ENCODE data around the gene THRAP3. TPM values are rescaled to one million over a fixed set of nuclear protein-coding genes. Genes with fewer than 3 reads are reported as not detected.

Gene THRAP3
- total and polyA plus RNA-seq, 4 experiments from 2014 or later, result 58.5 to 130 (median 113) TPM

Other genes with a start within 250 kb of the THRAP3 start
- gene TEKT2, start 140.3 kb upstream of the THRAP3 start, total RNA-seq, result not detected
- not detected for gene TEKT2, start 140.3 kb upstream of the THRAP3 start, polyA plus RNA-seq
- gene ADPRS, start 135.6 kb upstream of the THRAP3 start, total RNA-seq, result 10 to 100 TPM; 26.7 to 28.6 TPM
- gene ADPRS, start 135.6 kb upstream of the THRAP3 start, polyA plus RNA-seq, result 10 to 100 TPM; 25.7 to 31.5 TPM
- under 1 TPM; 0.25 to 0.26 TPM for gene COL8A2, start 99.2 kb upstream of the THRAP3 start, total RNA-seq
- not detected for gene COL8A2, start 99.2 kb upstream of the THRAP3 start, polyA plus RNA-seq
- gene TRAPPC3, start 75.0 kb upstream of the THRAP3 start, total RNA-seq, result 10 to 100 TPM; 51.8 to 56.4 TPM
- 100 to 1,000 TPM; 107 to 190 TPM for gene TRAPPC3, start 75.0 kb upstream of the THRAP3 start, polyA plus RNA-seq
- 100 to 1,000 TPM; 221 to 222 TPM for gene MAP7D1, start 68.3 kb upstream of the THRAP3 start, total RNA-seq
- gene MAP7D1, start 68.3 kb upstream of the THRAP3 start, polyA plus RNA-seq, result 10 to 100 TPM in 1 of 2 donors, 1 to 10 TPM in 1; 4.1 to 68.3 TPM
- gene SH3D21, start 81.9 kb downstream of the THRAP3 start, total RNA-seq, result 1 to 10 TPM; 3.2 to 3.3 TPM
- not detected for gene SH3D21, start 81.9 kb downstream of the THRAP3 start, polyA plus RNA-seq
- gene EVA1B, start 99.2 kb downstream of the THRAP3 start, total RNA-seq, result 1 to 10 TPM; 6.3 to 7.3 TPM
- 1 to 10 TPM; 5.2 to 8.1 TPM for gene EVA1B, start 99.2 kb downstream of the THRAP3 start, polyA plus RNA-seq
- gene STK40, start 161.5 kb downstream of the THRAP3 start, total RNA-seq, result 10 to 100 TPM; 52.2 to 57.4 TPM
- gene STK40, start 161.5 kb downstream of the THRAP3 start, polyA plus RNA-seq, result 10 to 100 TPM; 26.6 to 49.7 TPM
- 10 to 100 TPM; 51.0 to 53.0 TPM for gene LSM10, start 173.5 kb downstream of the THRAP3 start, total RNA-seq
- gene LSM10, start 173.5 kb downstream of the THRAP3 start, polyA plus RNA-seq, result 100 to 1,000 TPM; 112 to 187 TPM
- 1 to 10 TPM in 1 of 2 experiments, not detected in 1; 1.4 TPM for gene OSCP1, start 226.0 kb downstream of the THRAP3 start, total RNA-seq
- gene OSCP1, start 226.0 kb downstream of the THRAP3 start, polyA plus RNA-seq, result 1 to 10 TPM in 1 of 2 donors, under 1 TPM in 1; 0.93 to 1.1 TPM
- gene MRPS15, start 239.9 kb downstream of the THRAP3 start, total RNA-seq, result 10 to 100 TPM; 32.5 to 33.9 TPM
- gene MRPS15, start 239.9 kb downstream of the THRAP3 start, polyA plus RNA-seq, result 10 to 100 TPM; 67.5 to 86.0 TPM